Fibroblast of lung (primary cell): ENCODE data around the gene WIPF1.

Experiments used
- CTCF ChIP-seq, 2 donors: IDR thresholded peaks in 1 of 2; conservative IDR thresholded peaks in 1 of 2; 1 replicate in 1 of 2; 2 replicates in 1 of 2; pipeline ENCODE4 v1.5.1; 2011 to 2012; ENCODE audit warnings: low read length in 2 of 2, control low read depth in 1 of 2, inconsistent platforms in 1 of 2, low read depth in 1 of 2, mild to moderate bottlenecking in 1 of 2
- EZH2 ChIP-seq: IDR thresholded peaks from 2 replicates; pipeline ENCODE4 v1.5.1; 2012; ENCODE audit warnings: low read length, control low read depth, mild to moderate bottlenecking; ENCODE audit errors: missing control alignments

- TF ChIP-seq CTCF (conservative IDR thresholded peaks at IDR 0.05 in 1 of 2, IDR thresholded peaks at IDR 0.05 in 1 of 2; ENCODE audit: low read depth in 1 of 2, low read length in 2 of 2): no peak
- TF ChIP-seq EZH2: no peak
These were observed 25.6 kb upstream of the WIPF1 start for GRCh38 chr2:174623106-174623637.
